HPDE6-E6E7 (cell line): ENCODE measurements around the gene HSPA1B.

Experiments used
- DNase-seq: peaks from one replicate; pipeline ENCODE4 v3.0.0; 2011; ENCODE audit warnings: missing footprints; ENCODE audit errors: extremely low spot score

The HSPA1B gene

GRCh38 chr6:31878726-31879125 lies 51.2 kb downstream of the HSPA1B start, which contains the start of gene SLC44A4:
Gene SLC44A4, minus strand, starts transcription at chr6:31878997. Its CDS starts 17 bp downstream, at chr6:31878980.
- no peak for DNase-seq

- no peak for DNase-seq
These were observed 51.6 kb downstream of the HSPA1B start for GRCh38 chr6:31879143-31879542.
